ENCODE data around the gene RIGI. TPM values are rescaled to one million over a fixed set of nuclear protein-coding genes. Genes with fewer than 3 reads are reported as not detected.

RIGI gene
- total and polyA plus RNA-seq, 2 of the 13 experiments (the other 11 are each of a cell fraction or from before 2014, with no cell fraction given) = 3.0 to 8.2 TPM

DNA sequence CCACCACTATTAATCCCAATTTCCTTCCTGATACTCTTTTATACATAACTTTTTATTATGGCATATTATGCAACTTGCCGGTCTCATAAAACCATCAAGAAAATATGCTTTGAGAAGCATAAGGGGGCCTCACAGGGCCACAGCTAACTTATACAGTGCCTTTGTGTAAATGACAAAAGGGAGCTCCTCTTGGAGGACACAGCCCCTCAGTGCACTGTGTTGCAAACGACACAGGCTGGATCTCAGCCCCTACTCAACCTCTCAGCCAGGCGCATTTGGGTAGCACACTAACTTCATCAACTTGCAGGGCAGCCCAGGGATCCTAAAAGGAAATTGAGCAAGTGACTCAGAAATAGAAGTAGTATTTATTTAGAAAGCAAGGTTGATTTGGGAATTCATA is 35.4 kb downstream of the RIGI start:
- ChIA-PET CTCF (ENCODE audit: low intra/inter-chr PET ratio, low total read pairs) (no interaction called here), POLR2A (no interaction called here)
- H3K4me2 ChIP-seq (ENCODE audit: low read depth, low read length) = no peak overlapping the region
- intact Hi-C loops (cut with micrococcal nuclease; ENCODE audit: unreplicated experiment) (no loop called here), in situ Hi-C loops (cut with HindIII; ENCODE audit: extremely low pct_ligation_motif_present, low pct_unique_long_range_greater_than_20kb) (no loop called here)
- DNase-seq (ENCODE audit: low spot score) (no peak), FAIRE-seq (no peak), ATAC-seq (no peak)
- no TSS peak for BruUV-seq (replicated peaks)
- H3K27ac ChIP-seq (ENCODE audit: extremely low read length, insufficient read depth, low read length) = no peak overlapping the region
- no peak for TF ChIP-seq PCBP2 (optimal IDR thresholded peaks at IDR 0.05; ENCODE audit: low read depth, low read length, poor library complexity, severe bottlenecking)
- TF ChIP-seq, protein P1, sequence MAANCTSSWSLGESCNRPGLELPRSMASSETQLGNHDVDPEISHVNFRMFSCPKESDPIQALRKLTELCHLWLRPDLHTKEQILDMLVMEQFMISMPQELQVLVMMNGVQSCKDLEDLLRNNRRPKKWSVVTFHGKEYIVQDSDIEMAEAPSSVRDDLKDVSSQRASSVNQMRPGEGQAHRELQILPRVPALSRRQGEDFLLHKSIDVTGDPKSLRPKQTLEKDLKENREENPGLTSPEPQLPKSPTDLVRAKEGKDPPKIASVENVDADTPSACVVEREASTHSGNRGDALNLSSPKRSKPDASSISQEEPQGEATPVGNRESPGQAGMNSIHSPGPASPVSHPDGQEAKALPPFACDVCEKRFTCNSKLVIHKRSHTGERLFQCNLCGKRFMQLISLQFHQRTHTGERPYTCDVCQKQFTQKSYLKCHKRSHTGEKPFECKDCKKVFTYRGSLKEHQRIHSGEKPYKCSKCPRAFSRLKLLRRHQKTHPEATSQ (CRISPR knock-in tag; IDR thresholded peaks at IDR 0.05; ENCODE audit: borderline replicate concordance) = no peak
- TF ChIP-seq, protein P2, sequence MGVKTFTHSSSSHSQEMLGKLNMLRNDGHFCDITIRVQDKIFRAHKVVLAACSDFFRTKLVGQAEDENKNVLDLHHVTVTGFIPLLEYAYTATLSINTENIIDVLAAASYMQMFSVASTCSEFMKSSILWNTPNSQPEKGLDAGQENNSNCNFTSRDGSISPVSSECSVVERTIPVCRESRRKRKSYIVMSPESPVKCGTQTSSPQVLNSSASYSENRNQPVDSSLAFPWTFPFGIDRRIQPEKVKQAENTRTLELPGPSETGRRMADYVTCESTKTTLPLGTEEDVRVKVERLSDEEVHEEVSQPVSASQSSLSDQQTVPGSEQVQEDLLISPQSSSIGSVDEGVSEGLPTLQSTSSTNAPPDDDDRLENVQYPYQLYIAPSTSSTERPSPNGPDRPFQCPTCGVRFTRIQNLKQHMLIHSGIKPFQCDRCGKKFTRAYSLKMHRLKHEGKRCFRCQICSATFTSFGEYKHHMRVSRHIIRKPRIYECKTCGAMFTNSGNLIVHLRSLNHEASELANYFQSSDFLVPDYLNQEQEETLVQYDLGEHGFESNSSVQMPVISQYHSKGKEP (CRISPR knock-in tag; IDR thresholded peaks at IDR 0.05) = no peak
- no peak for TF ChIP-seq ZNF138 (CRISPR knock-in tag; IDR thresholded peaks at IDR 0.05; ENCODE audit: low read depth)
- H3K9me3 ChIP-seq (ENCODE audit: low read length) = no peaks in the 10 kb centered on the region
- no peaks in the 10 kb centered on the region for H3K79me2 ChIP-seq (ENCODE audit: insufficient read depth, low read length)
- no peak overlapping the region for H2AFZ ChIP-seq (ENCODE audit: low read length)
- peaks cover 3 to 22% of the 10 kb centered on the region in 2 experiments; a peak in 3 of 5 replicates for H3K36me3 ChIP-seq (replicated peaks in 1 of 2; ENCODE audit: control insufficient read depth in 1 of 2, insufficient read depth in 2 of 2, low read length in 2 of 2)
- H3K4me1 ChIP-seq (ENCODE audit: insufficient read depth, low read length) = peaks cover 17% of the 10 kb centered on the region
- H3K9ac ChIP-seq (ENCODE audit: insufficient read depth, low read depth, low read length) = no peak overlapping the region
- no peaks in the 10 kb centered on the region for H4K20me1 ChIP-seq (ENCODE audit: insufficient read depth, low read length)
- H3K4me3 ChIP-seq (replicated peaks in 1 of 3; ENCODE audit: insufficient read depth in 1 of 3, low read depth in 2 of 3, low read length in 3 of 3) = no peak overlapping the region
- no peaks in the 10 kb centered on the region for H3K27me3 ChIP-seq (ENCODE audit: control insufficient read depth in 1 of 2, insufficient read depth in 2 of 2, low read length in 2 of 2)
- 93% methylated on average over 3 of the region's 3 CpGs for WGBS (ENCODE audit: low lambda C conversion rate)

DNA sequence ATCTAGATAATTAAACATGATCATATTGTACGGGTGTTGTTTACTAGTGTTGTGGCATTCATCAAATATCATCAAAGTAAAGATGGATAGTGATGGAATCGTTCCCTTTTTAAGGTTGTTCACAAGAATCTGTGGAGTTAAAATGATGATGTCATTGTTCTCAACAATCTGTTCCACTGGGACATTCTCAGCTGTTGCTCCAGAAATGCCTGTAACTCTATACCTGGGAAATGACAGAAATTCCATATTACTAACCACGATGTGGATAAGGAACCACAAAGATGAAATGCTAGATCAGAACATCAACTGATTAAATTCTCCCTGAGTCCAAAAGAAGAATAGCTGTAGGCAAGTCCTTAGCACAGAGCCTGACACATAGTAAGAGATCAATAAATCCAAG is 38.0 kb downstream of the RIGI start:
- no peak for FAIRE-seq
- Histone ChIP-seq H3K27me3 (ENCODE audit: control insufficient read depth in 1 of 2, insufficient read depth in 2 of 2, low read length in 2 of 2) (no peaks in the 10 kb centered on the region), H2AFZ (ENCODE audit: low read length) (no peak overlapping the region), H3K9me3 (ENCODE audit: low read length) (no peaks in the 10 kb centered on the region), H3K36me3 (replicated peaks in 1 of 2; ENCODE audit: control insufficient read depth in 1 of 2, insufficient read depth in 2 of 2, low read length in 2 of 2) (peaks cover 4 to 38% of the 10 kb centered on the region in 2 experiments), H3K4me2 (ENCODE audit: low read depth, low read length) (no peak overlapping the region), H3K4me1 (ENCODE audit: insufficient read depth, low read length) (peaks cover 17% of the 10 kb centered on the region), H4K20me1 (ENCODE audit: insufficient read depth, low read length) (no peaks in the 10 kb centered on the region), H3K27ac (ENCODE audit: extremely low read length, insufficient read depth, low read length) (no peak overlapping the region), H3K4me3 (replicated peaks in 1 of 3; ENCODE audit: insufficient read depth in 1 of 3, low read depth in 2 of 3, low read length in 3 of 3) (no peak overlapping the region), H3K9ac (ENCODE audit: insufficient read depth, low read depth, low read length) (no peak overlapping the region), H3K79me2 (ENCODE audit: insufficient read depth, low read length) (no peaks in the 10 kb centered on the region)
- WGBS (ENCODE audit: low lambda C conversion rate) = 90% methylated on average over 3 of the region's 3 CpGs
- no peak for ATAC-seq
- in situ Hi-C loops (cut with HindIII; ENCODE audit: extremely low pct_ligation_motif_present, low pct_unique_long_range_greater_than_20kb) = no loop called here
- CTCF ChIA-PET (ENCODE audit: low intra/inter-chr PET ratio, low total read pairs) = no interaction called here
- DNase-seq (ENCODE audit: low spot score) = no peak
- TF ChIP-seq ZNF367 (CRISPR knock-in tag; IDR thresholded peaks at IDR 0.05; ENCODE audit: borderline replicate concordance) (no peak), CREB1 (IDR thresholded peaks at IDR 0.05) (peak; percentile 25; the same call in 1 of the 2 replicates), CREB1 (CRISPR knock-in tag; IDR thresholded peaks at IDR 0.05) (no peak), ATF7 (IDR thresholded peaks at IDR 0.05) (peak; percentile 97), ATF7 (CRISPR knock-in tag; IDR thresholded peaks at IDR 0.05) (no peak)
- no TSS peak for BruUV-seq (replicated peaks)
- POLR2A ChIA-PET = interaction anchor here (1.2 to 1.7 kb wide), 2 partner anchors 39 to 537 kb away, joined by 4 to 13 read pairs; partner anchors contain the start of gene RIGI
- intact Hi-C loops (cut with micrococcal nuclease; ENCODE audit: unreplicated experiment) = loop anchor here (1.0 kb wide), 2 partner anchors 32 to 38 kb away; partner anchors contain the start of gene RIGI

All from HepG2 (cell line).